Measurements from ENCODE around the gene FBXL15. TPM values are rescaled to one million over a fixed set of nuclear protein-coding genes. Genes with fewer than 3 reads are reported as not detected.

FBXL15 gene
- total and polyA plus RNA-seq, 2 of the 13 experiments (the other 11 are each of a cell fraction or from before 2014, with no cell fraction given): 4.3 to 8.3 TPM

DNA sequence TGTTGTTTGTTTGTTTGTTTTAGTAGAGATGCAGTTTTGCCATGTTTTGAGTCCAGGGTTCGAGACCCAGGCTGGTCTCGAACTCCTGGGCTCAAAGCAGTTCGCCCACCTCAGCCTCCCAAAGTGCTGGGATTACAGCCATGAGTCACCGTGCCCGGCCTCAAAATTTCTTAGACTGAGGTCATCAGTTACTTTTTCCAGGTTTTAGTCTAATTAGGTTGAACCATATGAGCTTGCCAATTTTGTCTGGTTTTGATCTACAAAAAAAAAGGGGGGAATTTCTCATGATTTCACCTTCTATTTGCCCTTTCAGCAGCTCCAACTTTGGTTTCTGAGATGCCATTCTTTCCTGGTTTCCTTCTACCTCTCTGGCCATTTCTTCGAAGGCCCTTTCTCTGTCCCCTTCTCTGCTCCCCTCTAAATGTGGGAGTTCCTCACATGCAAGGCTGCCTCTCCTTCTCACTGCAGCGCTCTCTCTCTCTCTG lies 6.2 kb downstream of the FBXL15 start (continued):
- TF ChIP-seq ZSCAN9 (CRISPR knock-in tag; IDR thresholded peaks at IDR 0.05; ENCODE audit: borderline replicate concordance): no peak
- TF ChIP-seq, protein P1, sequence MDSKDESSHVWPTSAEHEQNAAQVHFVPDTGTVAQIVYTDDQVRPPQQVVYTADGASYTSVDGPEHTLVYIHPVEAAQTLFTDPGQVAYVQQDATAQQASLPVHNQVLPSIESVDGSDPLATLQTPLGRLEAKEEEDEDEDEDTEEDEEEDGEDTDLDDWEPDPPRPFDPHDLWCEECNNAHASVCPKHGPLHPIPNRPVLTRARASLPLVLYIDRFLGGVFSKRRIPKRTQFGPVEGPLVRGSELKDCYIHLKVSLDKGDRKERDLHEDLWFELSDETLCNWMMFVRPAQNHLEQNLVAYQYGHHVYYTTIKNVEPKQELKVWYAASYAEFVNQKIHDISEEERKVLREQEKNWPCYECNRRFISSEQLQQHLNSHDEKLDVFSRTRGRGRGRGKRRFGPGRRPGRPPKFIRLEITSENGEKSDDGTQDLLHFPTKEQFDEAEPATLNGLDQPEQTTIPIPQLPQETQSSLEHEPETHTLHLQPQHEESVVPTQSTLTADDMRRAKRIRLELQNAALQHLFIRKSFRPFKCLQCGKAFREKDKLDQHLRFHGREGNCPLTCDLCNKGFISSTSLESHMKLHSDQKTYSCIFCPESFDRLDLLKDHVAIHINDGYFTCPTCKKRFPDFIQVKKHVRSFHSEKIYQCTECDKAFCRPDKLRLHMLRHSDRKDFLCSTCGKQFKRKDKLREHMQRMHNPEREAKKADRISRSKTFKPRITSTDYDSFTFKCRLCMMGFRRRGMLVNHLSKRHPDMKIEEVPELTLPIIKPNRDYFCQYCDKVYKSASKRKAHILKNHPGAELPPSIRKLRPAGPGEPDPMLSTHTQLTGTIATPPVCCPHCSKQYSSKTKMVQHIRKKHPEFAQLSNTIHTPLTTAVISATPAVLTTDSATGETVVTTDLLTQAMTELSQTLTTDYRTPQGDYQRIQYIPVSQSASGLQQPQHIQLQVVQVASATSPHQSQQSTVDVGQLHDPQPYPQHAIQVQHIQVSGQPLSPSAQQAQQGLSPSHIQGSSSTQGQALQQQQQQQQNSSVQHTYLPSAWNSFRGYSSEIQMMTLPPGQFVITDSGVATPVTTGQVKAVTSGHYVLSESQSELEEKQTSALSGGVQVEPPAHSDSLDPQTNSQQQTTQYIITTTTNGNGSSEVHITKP (CRISPR knock-in tag; IDR thresholded peaks at IDR 0.05; ENCODE audit: low read depth): no peak
- TF ChIP-seq TEAD3 (CRISPR knock-in tag; optimal IDR thresholded peaks at IDR 0.05; ENCODE audit: borderline replicate concordance): no peak
- no peak for TF ChIP-seq ETV6 (CRISPR knock-in tag; conservative IDR thresholded peaks at IDR 0.05)

DNA sequence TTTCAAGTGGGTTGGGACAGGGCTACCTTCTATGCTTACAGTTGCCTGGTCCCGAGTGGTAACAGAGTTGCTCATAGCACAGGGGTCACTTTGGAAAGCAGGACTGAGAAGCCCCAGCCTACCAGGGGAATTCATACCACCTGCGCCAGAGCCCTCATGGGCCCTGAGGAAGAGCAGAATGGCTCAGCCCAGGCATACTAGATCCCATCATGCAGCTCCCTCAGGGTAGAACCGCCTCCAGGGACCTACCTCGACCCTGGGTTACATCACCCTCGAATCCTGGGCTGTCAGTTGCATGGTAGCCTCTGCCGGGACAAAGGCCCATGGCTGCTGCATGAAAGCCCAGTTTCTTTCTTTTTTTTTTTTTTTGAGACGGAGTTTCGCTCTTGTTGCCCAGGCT lies 8.8 kb downstream of the FBXL15 start:
- peaks cover 5% of the 10 kb centered on the region for H3K79me2 ChIP-seq (ENCODE audit: insufficient read depth, low read length)
- H3K4me2 ChIP-seq (ENCODE audit: low read depth, low read length): no peak overlapping the region
- H2AFZ ChIP-seq (ENCODE audit: low read length): no peak overlapping the region
- FAIRE-seq: no peak
- 78% methylated on average over 6 of the region's 8 CpGs for WGBS (ENCODE audit: low lambda C conversion rate)
- no peak for DNase-seq (ENCODE audit: low spot score)
- ATAC-seq: no peak
- H3K9ac ChIP-seq (ENCODE audit: insufficient read depth, low read depth, low read length): no peak overlapping the region
- no TSS peak for BruUV-seq (replicated peaks)
- H4K20me1 ChIP-seq (ENCODE audit: insufficient read depth, low read length): no peaks in the 10 kb centered on the region
- TF ChIP-seq, protein P2, sequence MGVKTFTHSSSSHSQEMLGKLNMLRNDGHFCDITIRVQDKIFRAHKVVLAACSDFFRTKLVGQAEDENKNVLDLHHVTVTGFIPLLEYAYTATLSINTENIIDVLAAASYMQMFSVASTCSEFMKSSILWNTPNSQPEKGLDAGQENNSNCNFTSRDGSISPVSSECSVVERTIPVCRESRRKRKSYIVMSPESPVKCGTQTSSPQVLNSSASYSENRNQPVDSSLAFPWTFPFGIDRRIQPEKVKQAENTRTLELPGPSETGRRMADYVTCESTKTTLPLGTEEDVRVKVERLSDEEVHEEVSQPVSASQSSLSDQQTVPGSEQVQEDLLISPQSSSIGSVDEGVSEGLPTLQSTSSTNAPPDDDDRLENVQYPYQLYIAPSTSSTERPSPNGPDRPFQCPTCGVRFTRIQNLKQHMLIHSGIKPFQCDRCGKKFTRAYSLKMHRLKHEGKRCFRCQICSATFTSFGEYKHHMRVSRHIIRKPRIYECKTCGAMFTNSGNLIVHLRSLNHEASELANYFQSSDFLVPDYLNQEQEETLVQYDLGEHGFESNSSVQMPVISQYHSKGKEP (CRISPR knock-in tag; IDR thresholded peaks at IDR 0.05): no peak
- TF ChIP-seq ZNF776 (CRISPR knock-in tag; IDR thresholded peaks at IDR 0.05): no peak
- TF ChIP-seq SMARCC2 (IDR thresholded peaks at IDR 0.05): no peak
- in situ Hi-C loops (cut with HindIII; ENCODE audit: extremely low pct_ligation_motif_present, low pct_unique_long_range_greater_than_20kb): no loop called here
- H3K9me3 ChIP-seq (ENCODE audit: low read length): no peaks in the 10 kb centered on the region
- peaks cover 24% of the 10 kb centered on the region for H3K4me1 ChIP-seq (ENCODE audit: insufficient read depth, low read length)
- no peak overlapping the region for H3K4me3 ChIP-seq (replicated peaks in 1 of 3; ENCODE audit: insufficient read depth in 1 of 3, low read depth in 2 of 3, low read length in 3 of 3)
- POLR2A ChIA-PET: interaction anchor here (0.5 kb wide), 1 partner anchor 13 kb away, joined by 3 read pairs; no protein-coding TSS in a partner anchor
- peaks cover 0 to 1% of the 10 kb centered on the region in 2 experiments; a peak in 1 of 5 replicates for H3K36me3 ChIP-seq (replicated peaks in 1 of 2; ENCODE audit: control insufficient read depth in 1 of 2, insufficient read depth in 2 of 2, low read length in 2 of 2)
- H3K27me3 ChIP-seq (ENCODE audit: control insufficient read depth in 1 of 2, insufficient read depth in 2 of 2, low read length in 2 of 2): no peaks in the 10 kb centered on the region; a peak in 1 of 5 replicates
- intact Hi-C loops (cut with micrococcal nuclease; ENCODE audit: unreplicated experiment): no loop called here
- H3K27ac ChIP-seq (ENCODE audit: extremely low read length, insufficient read depth, low read length): no peak overlapping the region
- CTCF ChIA-PET (ENCODE audit: low intra/inter-chr PET ratio, low total read pairs): no interaction called here

All from HepG2 (cell line).